Measurements from ENCODE around the gene PACSIN1.
"Not testable (repeated sequence)": the region's sequence is repeated elsewhere in the genome, so short reads cannot be mapped to it uniquely, and the experiment has no call there.

PACSIN1 gene

GRCh38 chr6:34485321-34486060 is 19.6 kb downstream of the PACSIN1 start:
- no peak for DNase-seq (ENCODE audit: low spot score)

GRCh38 chr6:34486106-34486740 is 20.3 kb downstream of the PACSIN1 start:
- DNase-seq (ENCODE audit: low spot score) = peak; percentile 35

DNA sequence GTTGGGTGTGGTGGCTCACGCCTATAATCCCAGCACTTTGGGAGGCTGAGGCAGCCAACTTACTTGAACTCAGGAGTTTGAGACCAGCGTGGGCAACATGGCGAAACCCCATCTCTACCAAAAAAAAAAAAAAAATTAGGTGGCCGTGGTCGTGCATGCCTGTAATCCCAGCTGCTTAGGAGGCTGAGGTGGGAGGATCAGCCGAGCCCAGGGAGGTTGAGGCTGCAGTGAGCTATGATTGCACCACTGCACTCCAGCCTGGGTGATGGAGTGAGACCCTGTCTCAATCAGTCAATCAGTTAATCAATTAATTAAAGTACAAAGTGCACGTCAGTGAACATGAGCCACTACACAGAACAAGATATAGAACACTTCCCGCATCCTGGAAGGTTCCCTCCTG is 21.0 kb downstream of the PACSIN1 start:
- DNase-seq (ENCODE audit: low spot score) = not testable (repeated sequence)

DNA sequence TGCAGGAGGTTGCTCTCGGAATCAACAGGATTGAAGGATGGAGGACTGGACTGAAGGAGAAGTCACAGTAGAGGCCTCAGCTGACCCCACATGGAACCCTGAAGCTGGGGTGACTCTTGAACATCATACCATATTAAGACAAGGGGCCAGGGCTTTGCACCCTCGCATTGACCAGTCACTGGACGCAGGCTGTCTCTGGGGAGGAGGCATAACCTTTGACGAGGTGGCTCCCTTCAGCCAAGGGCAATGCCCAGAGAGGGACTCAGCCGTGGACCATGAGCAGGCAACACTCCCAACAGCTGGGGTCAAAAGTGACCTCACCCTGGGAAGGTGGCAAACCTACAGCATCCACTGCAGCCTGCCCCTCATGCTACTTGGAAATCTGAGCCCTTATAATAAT is 21.7 kb downstream of the PACSIN1 start:
- DNase-seq (ENCODE audit: low spot score) = no peak

DNA sequence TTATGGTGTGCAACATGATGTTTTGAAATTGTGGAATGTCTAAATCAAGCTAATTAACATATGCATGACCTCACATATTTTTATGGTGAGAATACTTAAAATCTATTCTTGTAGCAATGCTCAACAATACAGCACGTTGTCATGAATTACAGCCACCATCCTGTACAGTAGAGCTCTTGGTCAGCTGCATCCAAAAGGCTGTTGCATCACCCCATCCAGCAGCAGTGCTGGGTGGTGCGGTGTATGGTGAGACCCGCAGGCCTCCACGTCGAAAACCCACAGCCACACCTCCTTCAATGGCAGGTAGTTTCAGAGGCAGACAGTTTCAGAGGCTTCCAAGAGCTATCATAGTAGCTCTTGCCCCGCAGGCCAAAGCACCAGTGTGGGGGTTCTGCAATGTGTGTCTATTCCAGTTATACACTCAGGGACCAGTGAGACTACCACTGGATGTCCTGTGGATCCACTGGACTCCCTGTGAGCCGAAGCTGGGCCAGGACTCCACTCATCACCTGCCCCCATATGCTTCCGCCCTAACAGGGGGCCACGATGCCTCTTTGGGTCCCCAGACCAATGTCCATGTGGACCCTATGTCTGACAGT is 23.4 kb downstream of the PACSIN1 start:
- no peak for DNase-seq (ENCODE audit: low spot score)

DNA sequence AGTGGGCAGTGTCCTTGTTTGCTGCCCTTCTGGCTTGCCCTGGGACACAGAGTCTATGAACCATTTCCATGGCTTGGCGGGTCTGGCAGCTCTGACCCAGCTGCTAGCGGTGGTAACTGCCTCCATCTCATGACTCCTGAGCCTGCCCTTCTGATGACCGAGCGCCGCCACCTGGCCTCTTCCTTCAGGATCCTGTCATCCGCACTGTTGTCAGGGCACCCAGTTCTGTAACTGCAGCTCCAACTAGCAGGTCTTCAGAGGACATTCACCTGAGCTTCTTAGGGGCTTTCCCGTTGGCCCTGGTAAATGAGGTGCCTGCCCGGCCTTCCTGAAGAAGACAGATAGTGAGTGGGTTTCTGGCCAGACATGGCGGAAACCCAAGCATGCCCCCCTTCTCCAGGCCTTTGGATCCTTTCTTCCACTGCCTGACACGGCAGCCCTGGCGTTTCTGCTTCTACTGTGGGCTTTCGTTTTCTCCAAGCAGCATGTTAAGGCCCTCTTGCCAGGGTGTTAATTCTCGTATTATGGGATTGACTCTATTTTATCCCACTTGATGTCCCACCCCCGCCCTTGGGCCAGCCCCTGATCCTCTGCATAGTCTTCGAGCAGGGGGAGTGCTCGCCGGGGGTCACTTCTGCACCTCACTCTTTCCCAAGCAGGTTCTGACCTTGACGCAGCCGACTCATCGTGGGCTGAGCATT is 24.7 kb downstream of the PACSIN1 start:
- DNase-seq (ENCODE audit: low spot score) = no peak

DNA sequence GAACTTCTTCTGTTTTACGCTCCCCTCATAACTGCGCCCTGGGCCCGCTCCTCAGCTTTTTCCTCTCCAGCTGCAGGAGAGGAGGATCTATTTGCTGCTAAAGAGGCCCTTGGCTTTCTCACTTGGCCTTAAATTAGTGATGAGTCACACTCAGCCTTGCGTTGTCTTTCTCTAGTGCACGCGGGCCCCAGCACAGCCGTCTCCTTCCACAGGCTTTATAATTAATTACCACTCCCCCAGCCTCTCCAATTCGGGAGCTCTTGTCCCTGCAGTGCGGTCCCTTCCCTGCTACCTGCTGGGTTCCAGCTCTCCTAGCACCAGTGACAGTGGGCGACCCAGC is 25.2 kb downstream of the PACSIN1 start:
- no peak for DNase-seq (ENCODE audit: low spot score)

GRCh38 chr6:34493344-34493743 is 27.5 kb downstream of the PACSIN1 start:
- DNase-seq (ENCODE audit: low spot score) = no peak

DNA sequence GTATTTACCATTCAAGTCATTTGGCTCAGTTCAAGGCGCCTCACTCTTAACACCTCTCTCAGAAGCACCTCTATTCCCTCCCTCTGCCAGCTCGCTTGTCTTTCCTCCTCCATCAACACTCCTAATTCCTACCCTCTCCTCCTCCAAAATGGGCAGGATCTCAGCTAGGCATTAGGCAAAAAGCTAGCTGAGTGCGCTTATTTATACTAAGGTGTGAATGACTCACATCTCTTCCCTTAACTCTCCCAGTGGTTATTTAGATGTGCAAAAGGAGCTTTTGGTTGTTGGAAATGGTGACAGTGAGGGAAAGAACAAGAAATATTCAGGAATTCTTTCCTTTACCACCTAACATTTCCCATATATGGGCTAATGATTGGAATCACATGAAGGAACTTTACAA is 29.1 kb downstream of the PACSIN1 start:
- DNase-seq (ENCODE audit: low spot score) = no peak

DNA sequence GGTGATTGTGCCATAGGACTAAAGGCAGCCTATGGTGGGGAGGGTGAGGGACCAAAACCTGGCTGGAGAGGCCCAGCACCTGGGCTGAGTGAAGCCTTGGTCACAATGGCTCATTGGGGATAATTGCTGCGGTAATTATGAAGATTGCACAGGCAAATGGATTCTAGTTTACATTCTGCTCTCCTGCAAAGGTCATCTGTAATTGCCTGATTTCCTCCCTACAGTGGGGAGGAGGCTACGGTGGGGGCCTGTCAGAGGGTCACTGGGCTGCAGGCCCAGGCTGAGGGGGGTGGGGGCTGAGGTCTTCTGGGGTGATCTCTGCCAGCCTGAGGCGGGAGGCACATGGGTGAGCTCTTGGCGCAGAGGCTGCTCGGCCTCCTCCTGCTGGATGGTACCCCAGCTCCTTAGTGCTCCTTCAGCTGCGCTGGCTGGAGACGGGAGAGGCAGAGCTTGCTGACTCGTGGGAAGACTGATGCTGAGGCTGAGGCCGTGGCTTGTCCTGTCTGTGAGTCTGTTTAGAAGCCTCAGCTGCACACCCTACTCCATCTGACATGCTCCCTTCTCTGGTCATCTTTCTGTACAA is 30.3 kb downstream of the PACSIN1 start:
- no peak for DNase-seq (ENCODE audit: low spot score)

- no peak for DNase-seq (ENCODE audit: low spot score)
These were observed 31.5 kb downstream of the PACSIN1 start for GRCh38 chr6:34497411-34497810.

DNA sequence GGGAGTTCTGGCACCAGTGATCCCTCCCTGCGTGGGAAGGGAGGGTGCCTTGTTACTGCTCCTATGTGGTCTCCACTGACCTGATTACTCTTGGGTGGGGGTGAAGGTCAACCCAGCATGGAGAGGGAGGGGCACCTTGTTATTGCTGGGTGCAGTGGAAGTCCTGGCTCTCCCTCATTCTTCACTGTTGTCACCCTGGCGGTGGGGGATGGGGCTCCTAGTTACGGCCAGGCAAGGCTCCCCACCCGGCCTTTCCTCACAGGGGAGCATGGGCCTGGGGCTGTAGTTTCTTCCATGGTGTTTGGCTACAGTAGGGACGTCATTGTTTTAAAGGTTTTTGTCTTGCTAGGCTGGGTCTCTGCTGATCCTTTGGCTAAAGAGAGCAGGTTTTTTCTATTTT is 40.8 kb downstream of the PACSIN1 start:
- no peak for DNase-seq (ENCODE audit: low spot score)

- no peak for DNase-seq (ENCODE audit: low spot score)
These were observed 42.5 kb downstream of the PACSIN1 start for GRCh38 chr6:34508425-34508824.

GRCh38 chr6:34509782-34510181 is 43.9 kb downstream of the PACSIN1 start:
- no peak for DNase-seq (ENCODE audit: low spot score)

DNA sequence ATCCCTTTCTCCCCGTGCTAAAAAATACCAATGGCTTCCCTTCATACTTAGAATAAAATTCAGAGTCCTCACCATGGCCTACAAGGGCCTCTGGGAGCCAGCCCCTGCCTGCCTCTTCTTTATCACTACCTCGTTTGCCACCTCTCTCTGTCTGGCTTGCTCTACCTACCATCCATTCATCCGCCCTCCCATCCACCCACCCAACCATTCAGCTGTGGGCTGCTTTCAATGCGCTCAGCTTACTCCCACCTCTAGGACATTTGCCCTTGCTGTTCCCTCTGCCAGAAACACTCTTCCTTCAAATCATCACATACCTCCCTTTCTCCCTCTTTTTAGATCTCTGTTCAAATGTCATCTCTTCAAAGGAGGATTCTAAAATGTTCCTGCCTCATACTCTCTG is 44.4 kb downstream of the PACSIN1 start:
- DNase-seq (ENCODE audit: low spot score) = no peak

DNA sequence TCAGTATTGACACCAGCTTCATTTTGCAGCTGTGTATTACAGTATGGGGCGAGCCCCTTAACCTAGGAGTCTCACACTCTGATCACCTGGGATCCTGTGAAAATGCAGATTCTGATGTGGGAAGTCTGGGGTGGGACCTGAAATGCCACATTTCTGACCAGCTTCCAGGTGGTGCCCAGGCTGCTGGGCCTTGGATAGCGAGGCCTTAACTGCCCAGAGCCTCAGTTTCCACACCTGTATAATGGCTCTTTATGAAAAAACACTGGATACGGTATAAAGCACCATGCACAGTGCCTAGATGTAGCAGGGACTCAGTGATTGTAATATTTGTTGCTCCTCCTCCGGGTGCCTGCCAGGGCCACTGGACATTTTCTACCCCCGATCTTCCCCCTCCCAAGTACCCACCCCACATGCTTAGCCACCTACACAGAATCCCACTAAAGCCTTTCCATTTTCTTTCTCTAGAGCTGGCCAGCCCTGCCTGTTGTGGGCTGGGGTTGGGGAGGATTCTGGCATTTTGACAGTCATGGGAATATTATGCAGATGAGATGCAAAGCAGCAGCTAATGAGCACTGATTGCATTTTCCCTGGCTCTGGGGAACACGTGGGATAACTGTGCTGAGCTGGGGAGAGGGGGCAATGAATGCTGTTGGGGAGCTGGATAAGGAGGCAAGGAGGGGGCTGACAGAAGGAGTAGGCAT is 45.5 kb downstream of the PACSIN1 start:
- DNase-seq (ENCODE audit: low spot score) = no peak

DNA sequence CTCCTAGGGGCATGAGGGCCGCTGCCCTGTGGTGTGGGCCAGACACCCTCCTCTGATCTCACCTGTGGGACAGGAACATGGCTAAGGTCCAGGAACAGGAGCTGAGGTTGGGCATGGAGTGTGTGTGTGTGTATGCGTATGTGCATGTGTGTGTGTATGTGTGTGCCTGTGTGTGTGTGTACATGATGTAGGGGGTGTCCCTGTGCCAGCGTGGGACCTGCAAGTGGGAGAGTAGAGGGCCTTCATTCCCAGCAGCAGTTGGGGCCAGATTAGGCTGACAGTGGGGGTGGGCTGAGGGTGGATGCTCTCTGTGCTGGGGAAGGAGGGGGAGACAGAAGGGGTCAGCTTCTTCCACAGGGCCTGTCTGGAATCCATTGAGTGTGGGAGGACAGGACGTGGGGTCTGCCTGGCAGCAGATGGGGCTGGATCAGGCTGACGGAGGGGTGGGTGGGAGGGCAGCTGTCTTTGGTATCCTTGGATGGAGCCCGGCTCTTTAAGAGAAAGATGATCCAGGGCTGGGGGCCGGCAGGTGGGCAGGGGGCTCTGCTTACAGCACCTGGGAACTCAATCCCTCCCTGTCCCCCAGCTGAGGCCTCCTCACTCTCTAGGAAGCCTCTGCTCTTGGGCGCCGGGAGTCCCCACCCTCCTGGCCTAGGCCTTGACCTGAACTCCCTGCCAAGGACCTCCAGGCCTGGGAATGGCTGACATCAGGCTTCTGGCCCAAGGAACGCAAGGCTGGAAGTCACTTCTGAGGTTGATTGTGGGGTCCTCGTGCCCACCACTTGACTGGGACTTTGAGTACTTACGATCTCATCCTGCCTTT is 46.2 kb downstream of the PACSIN1 start:
- no peak for DNase-seq (ENCODE audit: low spot score)

GRCh38 chr6:34512738-34513115 is 46.9 kb downstream of the PACSIN1 start:
- DNase-seq (ENCODE audit: low spot score) = no peak

DNA sequence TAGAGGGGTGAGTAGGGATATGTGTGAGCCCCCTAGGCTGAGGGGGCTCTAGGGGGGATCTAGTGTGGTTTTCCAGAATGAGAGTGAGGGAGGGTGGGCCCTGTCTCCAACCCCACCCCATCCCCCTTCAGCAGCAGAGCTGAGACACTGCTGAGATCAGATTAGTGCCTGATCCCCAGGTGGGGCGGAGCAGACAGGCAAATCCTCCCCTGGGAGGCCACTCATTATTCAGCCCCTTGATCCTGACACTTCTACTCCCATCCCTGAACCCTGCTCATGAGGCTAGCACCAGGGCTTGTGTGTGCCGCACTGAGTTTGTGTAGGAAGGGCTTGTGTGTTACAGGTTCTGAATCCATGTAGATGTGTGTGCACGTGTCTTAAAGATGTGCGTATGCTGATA is 47.8 kb downstream of the PACSIN1 start:
- DNase-seq (ENCODE audit: low spot score) = no peak

DNA sequence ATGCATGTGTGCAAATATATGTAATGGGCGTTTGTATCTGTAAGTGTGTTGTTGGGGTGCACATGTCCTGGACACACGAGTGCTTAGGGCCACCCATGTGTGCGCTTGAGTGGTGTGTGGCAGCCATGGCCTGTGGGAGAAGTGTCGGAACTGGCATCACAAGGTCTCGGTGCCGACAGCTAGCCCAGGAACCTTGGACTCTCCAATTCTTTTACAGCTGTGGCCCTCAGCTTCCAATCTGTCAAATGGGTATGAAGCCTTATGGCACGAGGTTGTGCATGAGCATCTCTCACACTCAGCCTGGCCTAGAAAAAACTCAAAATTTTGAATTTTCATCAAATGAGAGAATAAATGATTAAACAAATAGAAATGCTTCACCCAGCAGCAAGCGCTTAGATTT is 48.2 kb downstream of the PACSIN1 start:
- no peak for DNase-seq (ENCODE audit: low spot score)

Data from CD4-positive, alpha-beta T cell treated with Interleukin-2 at 100 ng/mL for 4 hours (primary cell).